HEK293 (cell line): ENCODE data around the gene BICD1.

Source experiments
- CTCF ChIA-PET: fragments of 350-600 bp; formaldehyde crosslinking; extraction: SDS; loops from one replicate; lab custom pipeline; 2021; ENCODE audit warnings: antibody characterized with exemption; lab: Yijun Ruan, JAX
- POLR2A ChIA-PET: fragments of 300-600 bp; formaldehyde crosslinking; extraction: SDS; loops from one replicate; lab custom pipeline; 2020; ENCODE audit warnings: antibody characterized with exemption, inconsistent platforms; lab: Yijun Ruan, JAX
- H3K27ac ChIP-seq: fragments of 200-500 bp; sonication (Bioruptor generic); 2 replicates; pipeline ENCODE4 v1.5.1; 2014; ENCODE audit warnings: low read depth, low read length, control low read depth, inconsistent platforms; ENCODE audit errors: extremely low read depth
- H3K36me3 ChIP-seq, 2 experiments: fragments of 200-500 bp in 1 of 2; sonication (Bioruptor generic) in 1 of 2; 1 replicate in 1 of 2; 2 replicates in 1 of 2; pipeline ENCODE4 v1.5.1; 2014 to 2017; ENCODE audit warnings: inconsistent platforms in 2 of 2, low read length in 2 of 2; ENCODE audit not compliant: control insufficient read depth in 2 of 2, insufficient read depth in 1 of 2
- H3K4me1 ChIP-seq: fragments of 200-500 bp; sonication (Bioruptor generic); 2 replicates; pipeline ENCODE4 v1.5.1; 2014; ENCODE audit warnings: mild to moderate bottlenecking, low read length, inconsistent platforms; ENCODE audit not compliant: control insufficient read depth, insufficient read depth
- H3K4me3 ChIP-seq: 2 replicates; pipeline ENCODE4 v1.5.1; 2011; ENCODE audit warnings: low read depth, mild to moderate bottlenecking, control low read depth, low read length, moderate library complexity
- H3K9me3 ChIP-seq: fragments of 200-500 bp; sonication (Bioruptor generic); 2 replicates; pipeline ENCODE4 v1.5.1; 2014; ENCODE audit warnings: low read depth, low read length, inconsistent platforms; ENCODE audit not compliant: control insufficient read depth, insufficient read depth
- FEZF1 ChIP-seq: fragments of 450-650 bp; formaldehyde crosslinking; IDR thresholded peaks from 2 replicates; pipeline ENCODE4 v1.5.1; 2016; ENCODE audit warnings: missing biosample characterization, missing genetic modification characterization
- KLF10 ChIP-seq: fragments of 450-650 bp; IDR thresholded peaks from 2 replicates; pipeline ENCODE4 v1.5.1; 2018; ENCODE audit warnings: missing biosample characterization, mild to moderate bottlenecking, missing genetic modification characterization
- RBAK ChIP-seq: fragments of 450-650 bp; formaldehyde crosslinking; IDR thresholded peaks from 2 replicates; pipeline ENCODE4 v1.5.1; 2016; ENCODE audit warnings: missing biosample characterization, missing genetic modification characterization
- YY1 ChIP-seq: fragments of 450-650 bp; formaldehyde crosslinking; IDR thresholded peaks from 2 replicates; pipeline ENCODE4 v1.5.1; 2018; ENCODE audit warnings: missing biosample characterization, missing genetic modification characterization
- ZBTB7A ChIP-seq: fragments of 450-650 bp; formaldehyde crosslinking; IDR thresholded peaks from 2 replicates; pipeline ENCODE4 v1.5.1; 2016; ENCODE audit warnings: low read depth, missing biosample characterization, missing genetic modification characterization
- ZNF114 ChIP-seq: fragments of 450-650 bp; formaldehyde crosslinking; IDR thresholded peaks from 2 replicates; pipeline ENCODE4 v1.5.0; 2017; ENCODE audit warnings: missing biosample characterization, missing genetic modification characterization
- ZNF121 ChIP-seq: fragments of 450-650 bp; formaldehyde crosslinking; IDR thresholded peaks from 2 replicates; pipeline ENCODE4 v1.5.1; 2016; ENCODE audit warnings: missing biosample characterization, missing genetic modification characterization
- ZNF174 ChIP-seq: fragments of 450-650 bp; formaldehyde crosslinking; IDR thresholded peaks from 2 replicates; pipeline ENCODE4 v1.5.0; 2017; ENCODE audit warnings: missing biosample characterization, mild to moderate bottlenecking, missing genetic modification characterization
- ZNF19 ChIP-seq: fragments of 450-650 bp; formaldehyde crosslinking; IDR thresholded peaks from 2 replicates; pipeline ENCODE4; 2016; ENCODE audit warnings: missing biosample characterization, missing genetic modification characterization, low read depth
- ZNF239 ChIP-seq: fragments of 450-650 bp; formaldehyde crosslinking; IDR thresholded peaks from 2 replicates; pipeline ENCODE4 v1.5.1; 2016; ENCODE audit warnings: missing biosample characterization, missing genetic modification characterization
- ZNF366 ChIP-seq: fragments of 450-650 bp; formaldehyde crosslinking; conservative IDR thresholded peaks from 2 replicates; pipeline ENCODE4 v1.5.1; 2016; ENCODE audit warnings: missing biosample characterization, missing genetic modification characterization
- ZNF426 ChIP-seq: fragments of 450-650 bp; formaldehyde crosslinking; IDR thresholded peaks from 2 replicates; pipeline ENCODE4 v1.5.1; 2017; ENCODE audit warnings: missing biosample characterization, missing genetic modification characterization, mild to moderate bottlenecking, inconsistent platforms, moderate library complexity
- ZNF510 ChIP-seq: fragments of 450-650 bp; formaldehyde crosslinking; IDR thresholded peaks from 2 replicates; pipeline ENCODE4 v1.5.1; 2018; ENCODE audit warnings: mild to moderate bottlenecking, missing genetic modification characterization, missing biosample characterization; ENCODE audit not compliant: insufficient replicate concordance
- ZNF548 ChIP-seq: fragments of 450-650 bp; formaldehyde crosslinking; IDR thresholded peaks from 2 replicates; pipeline ENCODE4 v1.5.1; 2016; ENCODE audit warnings: missing biosample characterization, missing genetic modification characterization
- ZNF561 ChIP-seq: fragments of 450-650 bp; IDR thresholded peaks from 2 replicates; pipeline ENCODE4 v1.5.1; 2018; ENCODE audit warnings: missing biosample characterization, missing genetic modification characterization, borderline replicate concordance
- ZNF776 ChIP-seq: fragments of 450-650 bp; formaldehyde crosslinking; IDR thresholded peaks from 2 replicates; pipeline ENCODE4 v1.5.0; 2017; ENCODE audit warnings: missing biosample characterization, missing genetic modification characterization, borderline replicate concordance
- ZNF830 ChIP-seq: fragments of 450-650 bp; IDR thresholded peaks from 2 replicates; pipeline ENCODE4 v1.5.0; 2018; ENCODE audit warnings: missing biosample characterization, missing genetic modification characterization, low read depth, mild to moderate bottlenecking, moderate library complexity
- TF ChIP-seq, protein P1 (sequence below): fragments of 450-650 bp; formaldehyde crosslinking; IDR thresholded peaks from 2 replicates; pipeline ENCODE4 v1.5.1; 2017; ENCODE audit warnings: missing biosample characterization, missing genetic modification characterization
- TF ChIP-seq, protein P2 (sequence below): fragments of 450-650 bp; IDR thresholded peaks from 2 replicates; pipeline ENCODE4 v1.5.1; 2018; ENCODE audit warnings: missing biosample characterization, missing genetic modification characterization
- TF ChIP-seq, protein P3 (sequence below): fragments of 450-650 bp; formaldehyde crosslinking; IDR thresholded peaks from 2 replicates; pipeline ENCODE4 v1.5.1; 2016; ENCODE audit warnings: missing biosample characterization, missing genetic modification characterization
- TF ChIP-seq, protein P4 (sequence below): fragments of 450-650 bp; formaldehyde crosslinking; IDR thresholded peaks from 2 replicates; pipeline ENCODE4 v1.5.1; 2016; ENCODE audit warnings: missing biosample characterization, missing genetic modification characterization

The BICD1 gene

DNA sequence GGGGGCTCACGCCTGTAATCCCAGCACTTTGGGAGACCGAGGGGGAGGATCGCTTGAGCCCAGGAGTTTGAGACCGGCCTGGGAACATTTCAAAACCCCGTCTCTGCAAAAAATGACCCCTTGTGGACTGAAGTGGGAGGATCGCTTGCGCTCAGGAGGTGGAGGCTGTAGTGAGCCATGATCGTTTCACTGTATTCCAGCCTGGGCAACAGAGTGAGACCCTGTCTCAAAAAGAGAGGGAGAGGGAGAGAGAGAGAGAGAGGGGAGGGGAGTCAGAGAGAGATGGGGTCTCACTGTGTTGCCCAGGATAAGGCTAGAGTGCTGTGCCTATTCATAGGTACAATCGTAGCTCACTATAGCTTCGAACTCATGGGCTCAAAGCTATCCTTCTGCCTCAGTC is 295.5 kb downstream of the BICD1 start:
- TF ChIP-seq ZNF121 (tag by site-specific recombination) (peak; percentile 93), ZNF561 (no peak)
- CTCF ChIA-PET: interaction anchor here (0.6 kb wide), 2 partner anchors 12 to 1164 kb away, joined by 4 to 8 read pairs; no protein-coding TSS in a partner anchor
- POLR2A ChIA-PET: interaction anchor here (0.6 kb wide), 1 partner anchor 130 kb away, joined by 3 read pairs; no protein-coding TSS in a partner anchor

DNA sequence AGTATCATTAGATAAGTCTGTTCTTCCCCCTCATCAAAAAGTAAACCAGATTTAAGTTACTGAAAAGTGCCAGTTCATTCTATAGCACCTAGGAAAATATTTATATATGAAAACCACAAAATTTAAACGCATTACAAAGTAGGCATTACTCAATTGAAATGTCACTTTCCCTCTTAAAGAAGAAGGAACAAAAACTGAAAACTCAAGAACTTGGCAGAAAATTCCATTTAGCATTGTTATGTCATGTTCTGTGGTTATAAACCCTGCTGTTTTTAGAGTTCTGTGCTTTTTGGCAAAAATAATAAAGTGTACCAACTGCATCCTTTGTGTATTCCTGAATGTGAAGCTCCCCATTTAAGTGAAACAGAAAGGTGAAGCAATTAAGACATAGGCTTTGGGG is 296.3 kb downstream of the BICD1 start:
- ChIA-PET POLR2A (no interaction called here), CTCF (interaction anchor here (0.5 kb wide), 1 partner anchor 1285 kb away, joined by 4 read pairs; no protein-coding TSS in a partner anchor)
- Histone ChIP-seq H3K27ac (no peak overlapping the region), H3K4me3 (no peak overlapping the region), H3K4me1 (peaks cover 9% of the 10 kb centered on the region), H3K36me3 (no peaks in the 10 kb centered on the region)
- TF ChIP-seq ZNF239 (tag by site-specific recombination): no peak
- TF ChIP-seq, protein P1, sequence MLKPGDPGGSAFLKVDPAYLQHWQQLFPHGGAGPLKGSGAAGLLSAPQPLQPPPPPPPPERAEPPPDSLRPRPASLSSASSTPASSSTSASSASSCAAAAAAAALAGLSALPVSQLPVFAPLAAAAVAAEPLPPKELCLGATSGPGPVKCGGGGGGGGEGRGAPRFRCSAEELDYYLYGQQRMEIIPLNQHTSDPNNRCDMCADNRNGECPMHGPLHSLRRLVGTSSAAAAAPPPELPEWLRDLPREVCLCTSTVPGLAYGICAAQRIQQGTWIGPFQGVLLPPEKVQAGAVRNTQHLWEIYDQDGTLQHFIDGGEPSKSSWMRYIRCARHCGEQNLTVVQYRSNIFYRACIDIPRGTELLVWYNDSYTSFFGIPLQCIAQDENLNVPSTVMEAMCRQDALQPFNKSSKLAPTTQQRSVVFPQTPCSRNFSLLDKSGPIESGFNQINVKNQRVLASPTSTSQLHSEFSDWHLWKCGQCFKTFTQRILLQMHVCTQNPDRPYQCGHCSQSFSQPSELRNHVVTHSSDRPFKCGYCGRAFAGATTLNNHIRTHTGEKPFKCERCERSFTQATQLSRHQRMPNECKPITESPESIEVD (tag by site-specific recombination): peak; percentile 58; the same call in 1 of the 2 replicates
- TF ChIP-seq, all 188 proteins: peak for 1
- no peaks in the 10 kb centered on the region for H3K9me3 ChIP-seq

More for the DNA sequence above, 295.5 kb downstream of the BICD1 start:
- no peaks in the 10 kb centered on the region for H3K36me3 ChIP-seq
- no peak overlapping the region for H3K27ac ChIP-seq
- H3K4me1 ChIP-seq: peaks cover 14% of the 10 kb centered on the region
- H3K4me3 ChIP-seq: no peak overlapping the region
- H3K9me3 ChIP-seq: no peaks in the 10 kb centered on the region

DNA sequence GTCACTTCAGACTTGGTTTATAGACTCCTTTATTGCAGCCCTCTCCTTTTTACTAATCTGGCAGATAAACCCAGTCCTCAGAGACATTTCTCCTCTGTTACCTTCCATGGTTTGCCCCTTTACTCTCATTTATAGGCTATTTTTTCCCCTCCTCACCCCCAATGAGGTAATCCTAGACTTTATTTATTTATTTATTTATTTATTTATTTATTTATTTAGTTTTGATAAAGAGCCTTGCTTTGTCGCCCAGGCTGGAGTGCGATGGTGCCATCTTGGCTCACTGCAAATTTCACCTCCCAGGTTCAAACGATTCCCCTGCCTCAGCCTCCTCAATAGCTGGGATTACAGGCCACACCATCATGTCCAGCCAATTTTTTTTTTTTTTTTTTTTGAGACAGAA is 301.1 kb downstream of the BICD1 start:
- H3K4me1 ChIP-seq: peaks cover 3% of the 10 kb centered on the region
- no peak overlapping the region for H3K4me3 ChIP-seq
- no peak overlapping the region for H3K27ac ChIP-seq
- no peaks in the 10 kb centered on the region; a peak in 1 of 3 replicates for H3K36me3 ChIP-seq
- no peaks in the 10 kb centered on the region for H3K9me3 ChIP-seq
- CTCF ChIA-PET: interaction anchor here (0.7 to 1.2 kb wide), 2 partner anchors 8 to 296 kb away, joined by 4 to 7 read pairs; partner anchors contain the start of gene FGD4
- POLR2A ChIA-PET: no interaction called here
- TF ChIP-seq ZNF19 (tag by site-specific recombination) (peak; percentile 69; the same call in 1 of the 2 replicates), ZNF174 (no peak), ZNF548 (no peak), ZBTB7A (tag by site-specific recombination) (no peak), ZNF510 (tag by site-specific recombination) (peak; percentile 73), ZNF776 (tag by site-specific recombination) (no peak), ZNF114 (tag by site-specific recombination) (no peak), ZNF426 (tag by site-specific recombination) (peak; percentile 84), ZNF366 (tag by site-specific recombination) (no peak), RBAK (tag by site-specific recombination) (0 out of 2 replicates have a peak, but pooled peaks have one; percentile 35), KLF10 (no peak), FEZF1 (tag by site-specific recombination) (no peak), YY1 (no peak), ZNF830 (no peak)
- TF ChIP-seq, protein P2, sequence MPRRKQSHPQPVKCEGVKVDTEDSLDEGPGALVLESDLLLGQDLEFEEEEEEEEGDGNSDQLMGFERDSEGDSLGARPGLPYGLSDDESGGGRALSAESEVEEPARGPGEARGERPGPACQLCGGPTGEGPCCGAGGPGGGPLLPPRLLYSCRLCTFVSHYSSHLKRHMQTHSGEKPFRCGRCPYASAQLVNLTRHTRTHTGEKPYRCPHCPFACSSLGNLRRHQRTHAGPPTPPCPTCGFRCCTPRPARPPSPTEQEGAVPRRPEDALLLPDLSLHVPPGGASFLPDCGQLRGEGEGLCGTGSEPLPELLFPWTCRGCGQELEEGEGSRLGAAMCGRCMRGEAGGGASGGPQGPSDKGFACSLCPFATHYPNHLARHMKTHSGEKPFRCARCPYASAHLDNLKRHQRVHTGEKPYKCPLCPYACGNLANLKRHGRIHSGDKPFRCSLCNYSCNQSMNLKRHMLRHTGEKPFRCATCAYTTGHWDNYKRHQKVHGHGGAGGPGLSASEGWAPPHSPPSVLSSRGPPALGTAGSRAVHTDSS (tag by site-specific recombination): no peak
- TF ChIP-seq, protein P3, sequence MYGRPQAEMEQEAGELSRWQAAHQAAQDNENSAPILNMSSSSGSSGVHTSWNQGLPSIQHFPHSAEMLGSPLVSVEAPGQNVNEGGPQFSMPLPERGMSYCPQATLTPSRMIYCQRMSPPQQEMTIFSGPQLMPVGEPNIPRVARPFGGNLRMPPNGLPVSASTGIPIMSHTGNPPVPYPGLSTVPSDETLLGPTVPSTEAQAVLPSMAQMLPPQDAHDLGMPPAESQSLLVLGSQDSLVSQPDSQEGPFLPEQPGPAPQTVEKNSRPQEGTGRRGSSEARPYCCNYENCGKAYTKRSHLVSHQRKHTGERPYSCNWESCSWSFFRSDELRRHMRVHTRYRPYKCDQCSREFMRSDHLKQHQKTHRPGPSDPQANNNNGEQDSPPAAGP: no peak
- TF ChIP-seq, protein P4, sequence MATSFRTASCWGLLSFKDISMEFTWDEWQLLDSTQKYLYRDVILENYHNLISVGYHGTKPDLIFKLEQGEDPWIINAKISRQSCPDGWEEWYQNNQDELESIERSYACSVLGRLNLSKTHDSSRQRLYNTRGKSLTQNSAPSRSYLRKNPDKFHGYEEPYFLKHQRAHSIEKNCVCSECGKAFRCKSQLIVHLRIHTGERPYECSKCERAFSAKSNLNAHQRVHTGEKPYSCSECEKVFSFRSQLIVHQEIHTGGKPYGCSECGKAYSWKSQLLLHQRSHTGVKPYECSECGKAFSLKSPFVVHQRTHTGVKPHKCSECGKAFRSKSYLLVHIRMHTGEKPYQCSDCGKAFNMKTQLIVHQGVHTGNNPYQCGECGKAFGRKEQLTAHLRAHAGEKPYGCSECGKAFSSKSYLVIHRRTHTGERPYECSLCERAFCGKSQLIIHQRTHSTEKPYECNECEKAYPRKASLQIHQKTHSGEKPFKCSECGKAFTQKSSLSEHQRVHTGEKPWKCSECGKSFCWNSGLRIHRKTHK (tag by site-specific recombination): no peak
